HG02840 (cell line): Measurements from ENCODE around the gene NRG4.
"Not testable (repeated sequence)": the region's sequence is repeated elsewhere in the genome, so short reads cannot be mapped to it uniquely, and the experiment has no call there.

ENCODE experiments used
- ATAC-seq: cut with Tn5 transposase; IDR thresholded peaks from one replicate; pipeline ENCODE4 v1.9.1; 2021; ENCODE audit warnings: mild to moderate bottlenecking, moderate library complexity, moderate number of reproducible peaks; ENCODE audit not compliant: unreplicated experiment, low FRiP score

The NRG4 gene

DNA sequence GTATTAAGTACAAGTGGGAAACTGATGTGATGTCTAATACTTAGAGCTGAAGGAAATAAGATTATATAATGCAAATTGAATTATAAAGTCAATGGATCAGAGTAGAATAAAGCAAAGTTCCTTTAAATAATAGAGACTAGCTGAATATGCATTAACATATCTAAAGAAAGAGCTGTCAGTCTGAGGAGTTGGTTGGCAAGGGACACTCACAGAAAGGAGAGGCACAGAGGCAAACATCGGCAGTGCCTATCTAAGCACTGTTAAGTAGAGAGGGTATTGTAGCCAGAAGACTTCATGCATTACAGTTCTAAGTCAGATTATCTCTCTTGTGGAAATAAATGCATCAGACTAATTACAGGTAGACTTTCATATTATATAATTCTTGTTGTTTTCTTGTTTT, 16.6 kb downstream of the NRG4 start:
- no peak for ATAC-seq

DNA sequence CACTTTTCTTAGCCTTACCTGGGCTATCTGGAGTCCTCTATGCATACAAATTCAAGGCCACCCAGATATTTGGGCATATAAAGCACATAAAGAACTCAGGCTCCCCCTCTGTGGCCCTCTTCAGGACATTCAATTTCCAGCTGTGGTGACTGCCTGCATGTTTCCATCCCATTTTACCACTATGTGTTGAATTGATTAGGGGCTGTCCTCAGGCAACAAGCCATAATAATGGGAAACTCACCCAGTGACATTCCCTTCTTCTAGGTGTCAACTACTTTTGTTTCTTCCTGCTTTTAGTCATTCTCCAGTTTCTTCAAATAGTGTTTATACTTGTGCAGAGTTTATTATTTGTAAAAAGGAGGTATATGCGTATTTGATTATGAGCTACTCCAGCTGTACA, 18.0 kb downstream of the NRG4 start:
- ATAC-seq, result no peak

DNA sequence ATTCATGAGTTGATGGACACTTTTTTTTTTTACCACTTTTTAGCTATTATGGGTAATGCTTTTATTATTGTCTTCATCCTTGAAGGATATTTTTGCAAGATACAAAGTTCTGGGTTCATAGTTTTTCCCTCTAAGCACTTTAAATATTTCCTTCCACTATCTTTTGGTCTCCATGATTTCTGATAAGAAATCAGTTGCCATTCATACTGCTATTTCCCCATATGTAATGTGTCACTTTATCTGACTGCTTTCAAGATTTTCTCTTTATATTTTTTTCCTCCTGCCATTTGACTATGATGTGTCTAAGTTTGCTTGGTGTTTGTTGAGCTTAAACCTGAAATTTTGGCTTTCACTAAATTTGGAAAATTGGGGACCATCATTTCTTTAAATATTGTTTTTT, 19.3 kb downstream of the NRG4 start:
- no peak for ATAC-seq

DNA sequence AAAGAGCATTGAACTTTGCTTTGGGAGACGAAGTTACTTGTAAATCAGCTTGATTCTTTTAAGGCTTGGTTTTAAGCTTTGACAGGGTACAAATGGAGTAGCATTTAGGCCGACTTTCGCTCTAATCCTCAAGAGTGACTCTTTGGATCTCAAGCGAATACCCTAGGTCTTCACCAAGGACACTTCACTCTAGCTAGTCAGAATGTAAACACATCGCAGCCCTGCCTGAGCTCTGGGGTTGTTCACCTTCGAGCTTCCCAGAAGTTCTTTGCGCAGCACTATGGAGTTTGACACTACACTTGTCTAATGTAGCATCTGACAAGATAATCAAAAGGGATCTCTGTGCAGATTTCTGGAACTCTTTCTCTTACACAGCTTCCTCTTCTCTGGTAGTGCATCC, 22.3 kb downstream of the NRG4 start:
- ATAC-seq, result no peak

DNA sequence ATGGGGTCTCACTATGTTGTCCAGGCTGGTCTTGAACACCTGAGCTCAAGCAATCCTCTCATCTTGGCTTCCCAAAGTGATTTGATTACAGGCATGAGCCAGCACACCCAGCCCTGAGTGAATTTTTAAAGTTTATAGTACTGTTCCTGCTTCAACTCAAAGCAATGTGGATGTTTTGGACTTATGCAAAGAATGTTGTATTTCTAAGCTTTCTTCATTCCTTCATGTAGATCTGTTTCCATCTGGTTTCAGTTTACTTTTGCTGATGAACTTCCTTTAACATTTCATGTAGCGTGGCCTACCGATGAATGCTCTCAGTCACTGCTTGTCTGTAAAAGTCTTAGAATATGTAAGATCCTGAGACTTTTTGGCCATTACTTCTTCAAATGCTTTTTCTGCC, 23.2 kb downstream of the NRG4 start:
- no peak for ATAC-seq

DNA sequence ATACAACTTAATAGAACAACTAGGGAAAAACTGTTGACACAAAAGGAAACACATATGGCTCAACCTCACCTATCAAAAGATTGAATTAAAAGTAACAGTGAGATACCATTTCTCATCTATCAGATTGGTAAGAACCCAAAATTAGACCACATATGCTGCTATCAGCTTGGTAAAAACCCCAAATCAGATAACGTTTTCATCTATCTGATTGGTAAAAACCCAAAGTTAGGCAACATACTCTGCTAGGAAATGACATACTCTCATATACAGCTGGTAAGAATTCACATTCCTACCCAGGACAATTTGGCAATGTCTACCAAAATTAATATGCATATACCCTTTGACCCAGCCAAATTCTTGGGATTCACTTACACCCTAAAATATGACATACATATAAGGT, 26.3 kb downstream of the NRG4 start:
- ATAC-seq, result no peak

DNA sequence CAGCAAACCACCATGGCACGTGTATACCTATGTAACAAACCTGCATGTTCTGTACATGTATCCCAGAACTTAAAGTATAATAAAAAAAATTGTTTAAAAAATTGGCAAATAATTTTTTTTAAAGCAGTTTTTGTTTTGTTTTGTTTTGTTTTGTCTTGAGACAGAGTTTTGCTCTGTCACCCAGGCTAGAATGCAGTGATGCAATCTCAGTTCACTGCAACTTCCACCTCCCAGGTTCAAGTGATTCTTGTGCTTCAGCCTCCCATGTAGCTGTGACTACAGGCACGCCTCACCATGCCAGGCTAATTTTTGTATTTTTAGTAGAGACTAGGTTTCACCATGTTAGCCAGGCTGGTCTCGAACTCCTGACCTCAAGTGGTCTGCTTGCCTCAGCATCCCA, 27.5 kb downstream of the NRG4 start:
- not testable (repeated sequence) for ATAC-seq

DNA sequence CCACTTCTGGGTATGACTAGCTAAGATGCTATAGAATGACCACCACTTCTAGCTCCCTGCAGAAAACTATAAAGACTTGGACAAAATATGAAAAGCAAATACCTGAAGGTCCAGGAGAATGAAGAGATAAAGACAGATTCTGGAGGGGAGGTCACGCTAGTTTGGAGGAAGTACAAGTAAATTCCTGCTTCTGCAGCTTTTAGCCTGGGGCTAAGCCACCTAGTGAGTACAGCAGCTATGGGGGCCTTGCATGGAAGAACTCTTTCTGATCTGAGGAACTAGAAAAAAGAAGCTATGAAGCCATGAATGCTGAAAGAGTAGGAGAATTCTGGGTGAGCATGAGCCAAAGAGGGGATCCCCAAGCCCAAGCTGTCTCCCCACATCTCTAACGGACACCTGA, 29.8 kb downstream of the NRG4 start:
- no peak for ATAC-seq

DNA sequence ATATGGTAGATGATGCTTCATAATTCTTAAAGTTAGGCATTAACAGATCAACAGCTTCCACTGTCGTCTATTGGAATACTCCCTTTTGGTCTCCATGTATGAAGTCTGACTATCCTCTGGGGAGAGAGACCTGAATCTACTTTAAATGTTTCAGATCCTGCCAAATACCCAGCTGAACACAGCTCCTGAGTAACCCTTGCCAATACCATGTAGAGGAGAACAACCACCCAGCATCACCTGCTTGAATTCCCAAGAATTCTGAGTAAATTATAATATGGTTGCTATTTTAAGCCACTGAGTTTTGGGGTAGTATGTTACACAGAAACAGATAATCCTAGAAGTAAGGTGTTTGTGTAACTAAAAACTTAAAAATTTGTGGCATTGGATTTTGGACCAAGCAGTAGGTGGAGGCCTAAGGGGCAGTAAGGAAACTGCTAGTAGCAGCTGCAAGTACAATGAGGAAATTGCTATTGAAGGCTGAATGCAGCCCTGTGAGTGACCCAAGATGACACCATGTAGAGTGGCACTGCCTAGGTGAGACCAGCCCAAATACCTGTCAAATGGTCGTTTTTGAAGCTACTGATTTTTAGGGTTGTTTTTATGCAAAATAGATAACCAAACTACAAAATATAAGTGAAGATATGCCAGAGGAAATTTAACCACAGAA, 30.9 kb downstream of the NRG4 start:
- ATAC-seq, result no peak

DNA sequence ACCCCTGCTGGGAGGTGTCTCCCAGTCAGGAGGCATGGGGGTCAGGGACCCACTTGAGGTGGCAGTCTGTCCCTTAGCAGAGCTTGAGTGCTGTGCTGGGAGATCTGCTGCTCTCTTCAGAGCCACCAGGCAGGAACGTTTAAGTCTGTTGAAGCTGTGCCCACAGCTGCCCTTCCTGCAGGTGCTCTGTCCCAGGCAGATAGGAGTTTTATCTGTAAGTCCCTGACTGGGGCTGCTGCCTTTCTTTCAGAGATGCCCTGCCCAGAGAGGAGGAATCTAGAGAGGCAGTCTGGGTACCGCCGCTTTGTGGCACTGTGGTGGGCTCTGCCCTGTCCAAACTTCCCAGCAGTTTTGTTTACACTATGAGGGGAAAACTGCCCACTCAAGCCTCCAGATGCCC, 35.5 kb downstream of the NRG4 start:
- not testable (repeated sequence) for ATAC-seq

DNA sequence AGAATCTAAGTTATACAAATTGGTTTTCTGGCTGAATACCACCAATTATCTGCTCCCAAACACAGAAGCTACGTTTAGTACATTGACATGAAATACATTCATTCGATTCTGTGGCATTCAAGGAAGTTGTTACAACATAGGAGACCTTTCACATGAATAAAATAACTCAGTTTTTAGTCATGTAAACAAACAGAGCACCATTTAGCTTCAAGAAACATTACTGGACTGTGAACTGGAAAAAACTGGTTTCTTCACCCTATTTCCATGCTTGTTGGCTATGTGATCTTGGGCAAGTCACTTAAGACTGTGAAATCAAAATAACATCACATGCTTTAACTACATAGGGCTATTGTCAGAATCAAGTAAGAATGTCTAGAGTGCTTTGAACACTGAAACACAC, 46.2 kb downstream of the NRG4 start:
- no peak for ATAC-seq

DNA sequence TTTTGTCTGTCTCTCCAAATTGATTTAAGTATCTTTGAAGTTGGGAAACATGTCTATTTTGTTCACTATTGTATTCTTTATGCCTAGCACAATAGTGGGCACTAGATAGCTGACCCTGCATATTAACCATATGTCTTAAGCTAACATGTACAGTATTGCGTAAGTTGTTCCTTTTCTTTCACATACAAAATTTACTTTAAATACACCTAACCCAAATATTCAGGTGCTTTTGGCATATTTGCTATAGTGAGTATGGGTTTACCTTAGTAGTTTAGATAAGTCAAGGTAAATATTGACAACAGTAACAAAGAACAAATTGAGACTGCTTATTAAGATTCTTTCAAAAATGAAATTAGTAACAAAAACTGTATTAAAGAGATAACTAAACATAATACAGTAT, 50.9 kb downstream of the NRG4 start:
- no peak for ATAC-seq

DNA sequence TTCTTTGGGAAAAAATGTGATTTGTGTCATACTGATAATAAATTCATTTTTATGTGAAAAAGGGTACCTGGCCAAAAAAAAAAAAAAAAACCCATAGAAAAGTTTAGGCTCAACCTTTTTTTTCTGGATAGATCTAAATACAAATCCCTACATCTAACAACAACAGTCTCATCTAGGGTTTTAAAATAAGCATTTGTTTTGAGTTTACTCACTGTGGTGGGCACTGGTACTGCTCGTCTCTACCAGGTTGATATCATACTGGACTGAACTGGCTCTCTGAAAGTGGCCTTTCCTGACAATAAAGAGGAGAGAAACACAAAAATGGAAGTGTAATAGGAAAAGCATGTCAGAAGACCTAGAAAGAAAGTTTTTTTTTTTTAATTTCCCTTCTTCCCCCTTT, 56.5 kb downstream of the NRG4 start:
- ATAC-seq, result no peak

DNA sequence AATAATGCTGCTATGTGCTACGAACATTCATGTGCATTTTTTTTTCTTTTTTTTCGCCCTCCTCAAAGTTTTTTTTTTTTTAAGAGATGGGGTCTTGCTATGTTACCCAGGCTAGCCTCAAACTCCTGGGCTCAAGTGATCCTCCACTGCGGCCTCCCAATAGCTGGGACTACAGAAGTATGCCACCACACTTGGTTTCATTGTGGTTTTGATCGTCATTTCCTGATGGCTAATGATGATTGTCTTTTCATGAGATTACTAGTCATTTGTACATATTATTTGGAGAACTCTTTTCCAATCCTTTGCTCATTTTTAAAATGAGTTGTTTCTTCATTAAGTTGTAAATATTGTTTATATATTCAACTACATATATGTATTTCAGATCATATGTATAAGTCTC, 59.7 kb downstream of the NRG4 start:
- ATAC-seq, result no peak

DNA sequence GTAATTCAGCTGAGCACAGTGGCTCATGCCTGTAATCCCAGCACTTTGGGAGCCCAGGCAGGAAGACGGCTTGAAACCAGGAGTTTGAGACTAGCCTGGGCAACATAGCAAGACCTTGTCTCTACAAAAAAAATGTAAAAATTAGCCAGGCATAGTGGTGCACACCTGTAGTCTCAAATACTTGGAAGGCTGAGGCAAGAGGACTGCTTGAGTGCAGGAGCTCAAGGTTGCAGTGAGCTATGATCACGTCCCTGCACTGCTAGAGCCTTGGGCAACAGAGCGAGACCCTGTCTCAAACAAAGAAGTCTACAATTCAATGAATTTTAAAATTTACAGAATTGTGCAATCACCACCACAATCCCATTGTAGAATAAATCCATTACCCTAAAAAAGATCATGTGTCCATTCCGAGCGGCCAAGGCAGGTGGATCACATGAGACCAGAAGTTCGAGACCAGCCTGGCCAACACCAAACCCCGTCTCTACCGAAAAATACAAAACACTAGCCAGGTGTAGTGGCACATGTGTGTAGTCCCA, 63.4 kb downstream of the NRG4 start:
- ATAC-seq, result no peak

DNA sequence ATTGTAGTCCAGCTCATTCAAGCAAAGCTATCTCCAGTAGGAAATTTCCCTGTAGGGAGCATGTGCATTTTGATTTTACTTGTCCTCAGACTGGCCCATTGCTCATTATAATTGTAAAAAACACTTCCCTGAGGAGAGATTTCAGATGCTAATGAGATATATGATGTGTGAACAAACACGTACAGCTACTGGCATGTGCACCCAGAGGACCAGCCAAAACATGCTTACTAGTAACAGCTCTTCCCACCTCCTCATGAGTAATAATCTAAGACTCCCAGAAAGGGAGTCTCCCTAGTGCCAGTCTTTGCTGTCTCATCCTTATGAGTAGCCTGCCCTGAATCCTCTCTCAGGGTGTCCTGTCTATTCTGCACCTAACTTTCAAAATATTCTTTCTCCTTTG, 65.1 kb downstream of the NRG4 start:
- ATAC-seq, result no peak

DNA sequence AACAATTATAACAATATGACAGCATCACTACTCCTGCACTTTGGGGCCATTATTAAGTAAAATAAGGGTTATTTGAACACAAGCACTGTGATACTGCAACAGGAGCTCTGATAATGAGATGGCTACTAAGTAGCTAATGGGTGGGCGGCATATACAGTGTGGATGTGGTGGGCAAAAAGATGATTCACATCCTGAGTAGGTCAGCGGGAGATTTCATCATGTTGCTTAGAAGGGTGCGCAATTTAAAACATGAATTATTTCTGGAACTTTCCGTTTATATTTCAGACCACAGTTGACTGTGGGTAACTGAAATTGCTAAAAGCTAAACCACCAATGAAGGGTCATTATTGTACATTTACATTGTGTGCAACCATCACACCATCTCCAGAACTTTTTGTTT, 66.3 kb downstream of the NRG4 start:
- no peak for ATAC-seq

DNA sequence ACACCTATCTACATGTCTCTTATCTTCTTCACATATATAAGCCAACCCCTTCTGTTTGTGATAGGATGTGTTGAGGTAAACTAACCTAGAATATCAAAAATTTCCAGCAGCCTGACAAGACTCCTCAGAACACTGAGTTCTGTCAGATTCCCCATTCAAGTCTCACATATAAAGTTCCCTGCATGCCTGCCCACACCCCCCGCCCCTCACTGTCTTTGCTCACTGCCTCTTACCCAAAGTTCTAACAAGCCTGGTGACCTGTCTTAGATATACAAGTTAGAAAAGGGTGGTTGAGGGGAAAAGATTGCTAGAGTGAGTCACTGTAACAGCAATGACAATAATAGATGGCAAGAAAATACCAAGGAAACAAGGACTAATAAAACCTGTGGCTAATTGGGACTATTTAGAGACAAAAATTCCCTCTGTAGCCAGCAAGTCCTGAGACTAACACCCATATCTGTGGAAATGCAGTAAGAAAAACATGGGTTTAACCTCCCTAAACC, 68.5 kb downstream of the NRG4 start:
- no peak for ATAC-seq

DNA sequence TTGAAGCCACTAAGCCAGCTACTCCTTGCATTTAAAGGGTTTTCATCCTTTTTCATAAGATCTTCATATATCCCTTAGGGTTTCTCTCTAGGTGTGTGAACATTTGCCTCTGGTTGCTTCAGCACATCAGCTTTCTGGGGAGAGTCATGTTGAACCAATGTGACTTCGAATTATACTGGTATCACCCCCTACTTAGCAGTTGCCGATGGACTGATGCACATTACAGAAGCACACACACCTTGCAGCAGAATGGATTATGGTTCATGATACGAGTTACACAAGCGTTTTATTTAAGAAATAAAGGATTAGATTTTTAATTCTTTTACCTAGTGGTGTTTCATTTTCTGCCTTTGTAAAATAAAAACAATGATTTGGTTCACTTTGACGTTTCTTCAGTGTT, 69.0 kb downstream of the NRG4 start:
- no peak for ATAC-seq

DNA sequence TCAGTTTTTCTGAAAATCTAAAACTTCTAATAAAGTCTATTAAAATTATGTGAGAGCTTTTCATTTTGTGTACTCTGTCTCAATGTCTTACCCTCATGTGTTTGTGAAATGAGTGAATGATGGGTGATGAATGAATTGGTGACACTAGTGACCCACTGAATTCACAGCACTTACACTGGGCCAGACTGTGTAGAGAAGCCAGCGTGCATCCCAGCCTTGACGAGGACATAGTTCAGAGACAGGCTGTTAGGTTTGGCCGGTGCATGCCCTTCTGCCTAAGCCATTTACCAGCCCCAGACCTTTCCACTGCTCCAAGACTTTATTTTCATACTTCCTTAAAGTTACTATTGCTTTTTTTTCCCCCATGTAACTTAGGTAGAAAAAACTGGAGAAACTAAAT, 69.8 kb downstream of the NRG4 start:
- ATAC-seq, result no peak

DNA sequence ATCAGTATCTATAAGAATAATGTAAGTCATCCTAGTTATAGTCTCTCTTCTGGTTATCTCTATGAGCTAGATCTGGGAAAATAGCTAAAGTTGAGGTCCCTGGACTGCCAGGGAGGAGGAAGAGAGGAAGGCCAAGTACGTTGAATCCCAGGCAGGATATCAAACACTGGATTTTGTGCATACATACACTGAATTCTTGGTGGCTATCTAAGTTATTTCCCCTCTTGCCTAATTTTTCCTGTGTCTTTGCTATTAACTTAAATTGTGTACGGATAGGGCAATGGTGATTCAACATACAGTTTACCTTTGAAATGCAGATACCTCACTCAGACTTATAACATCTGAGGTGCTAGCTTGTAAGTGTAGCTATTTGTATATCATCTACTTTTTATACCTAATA, 81.4 kb downstream of the NRG4 start:
- ATAC-seq, result no peak

DNA sequence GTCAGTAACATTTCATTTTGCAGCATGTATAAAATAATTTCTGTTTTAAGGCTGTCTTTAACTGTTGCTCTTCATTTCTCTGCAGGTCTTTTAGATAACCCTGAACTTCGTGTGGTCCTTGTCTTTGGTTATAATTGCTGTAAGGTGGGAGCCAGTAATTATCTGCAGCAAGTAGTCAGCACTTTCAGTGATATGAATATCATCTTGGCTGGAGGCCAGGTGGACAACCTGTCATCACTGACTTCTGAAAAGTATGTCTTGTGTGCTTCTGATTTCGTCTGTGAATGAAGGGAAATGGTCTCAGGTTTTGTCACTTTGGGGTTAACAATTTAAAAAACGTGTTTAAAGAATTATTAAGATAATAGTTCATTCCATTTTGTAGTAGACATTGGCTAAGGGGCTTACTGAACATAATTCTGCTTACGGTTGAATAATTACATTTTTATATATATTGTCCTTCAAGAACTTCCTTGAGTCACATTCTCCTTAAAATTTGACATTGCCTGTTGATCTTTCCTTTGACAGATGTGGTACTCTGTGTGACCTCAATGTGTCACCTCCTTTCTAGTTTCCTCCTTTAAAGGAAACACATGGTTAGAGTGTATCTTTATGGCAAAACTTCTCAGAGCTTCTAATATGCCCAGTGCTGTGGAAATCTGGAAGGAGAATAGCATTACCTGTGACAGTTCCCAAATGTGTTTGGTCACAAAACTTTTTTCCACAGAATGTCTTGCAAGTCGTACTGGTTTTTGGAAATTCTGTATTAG, 82.2 kb downstream of the NRG4 start:
- ATAC-seq, result no peak
